Frontal cortex (tissue), 4 donors: Measurements from ENCODE around the gene TMEM108. TPM values are rescaled to one million over a fixed set of nuclear protein-coding genes. Genes with fewer than 3 reads are reported as not detected.

Source experiments
- DNase-seq, 2 donors: peaks; one replicate each; pipeline ENCODE4 v3.0.0; 2012; ENCODE audit warnings: low spot score in 2 of 2
- FAIRE-seq: peaks from 2 replicates; lab custom pipeline; 2012; peaks lifted over from hg19 to GRCh38; lab: Jason Lieb, UNC
- total RNA-seq: library from RNA; depleted of rRNA; stranded (reverse); fragments of >200 nt; gene quantifications from one replicate; pipeline ENCODE4 v1.2.3, GENCODE V29; 2014
- donor health status: control.
- donor health status: control.
- donor health status: control.

TMEM108 gene
- total RNA-seq, 1 donor from 2014 or later = 18.3 TPM

DNA sequence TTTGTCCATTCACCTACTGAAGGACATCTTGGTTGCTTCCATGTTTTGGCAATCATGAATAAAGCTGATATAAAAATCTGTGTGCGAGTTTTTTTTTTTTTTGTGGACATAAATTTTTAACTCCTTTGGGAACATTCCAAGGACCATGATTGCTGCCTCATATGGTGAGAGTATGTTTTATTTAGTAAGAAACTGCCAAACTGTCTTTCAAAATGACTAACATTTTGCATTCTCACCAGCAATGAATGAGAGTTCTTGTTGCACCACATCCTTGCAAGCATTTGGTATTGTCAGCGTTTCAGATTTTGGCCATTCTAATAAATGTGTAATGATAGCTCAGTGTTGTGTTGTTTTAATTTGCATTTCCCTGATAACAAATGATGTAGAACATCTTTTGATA, 12.7 kb downstream of the TMEM108 start:
- FAIRE-seq (no peak), DNase-seq (no peak)

DNA sequence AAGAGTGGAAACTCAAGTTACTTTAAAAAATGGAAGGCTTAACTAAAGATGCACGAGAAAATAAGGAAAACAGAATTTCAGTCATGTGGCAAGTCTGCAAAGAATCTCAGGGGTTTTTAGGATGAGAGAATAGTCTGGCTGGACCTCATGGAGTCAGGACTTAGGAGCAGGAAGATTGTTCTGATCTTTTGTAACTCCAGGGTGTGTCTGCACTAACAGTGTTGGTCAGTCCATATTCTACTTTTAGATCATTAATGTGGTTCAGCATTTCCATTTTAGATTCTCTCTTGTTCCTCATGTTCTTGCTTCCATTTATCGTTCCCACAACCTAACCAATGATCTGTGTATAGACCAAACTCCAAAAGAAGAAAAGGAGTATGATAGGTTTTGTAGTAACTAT, 15.3 kb downstream of the TMEM108 start:
- DNase-seq (no peak), FAIRE-seq (no peak)

DNA sequence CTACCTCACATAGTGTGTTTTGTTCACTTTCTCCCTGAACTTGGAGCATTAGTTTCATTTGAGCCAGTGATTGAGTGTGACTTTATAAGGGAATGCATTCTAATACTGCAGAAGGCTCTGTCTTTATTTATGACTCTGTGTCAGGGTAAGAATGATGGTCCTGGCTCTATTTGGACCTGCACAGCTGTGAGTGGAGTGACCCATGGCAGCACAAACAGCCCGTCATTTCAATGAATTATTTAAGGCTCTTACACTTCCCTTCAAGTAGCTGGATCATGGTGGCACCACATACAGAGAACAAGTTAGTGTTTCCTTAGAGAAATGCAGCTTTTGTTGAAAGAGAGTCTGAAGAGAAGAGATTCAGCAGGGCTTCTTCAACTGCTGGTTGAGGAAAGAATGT, 16.4 kb downstream of the TMEM108 start:
- no peak for FAIRE-seq
- no peak for DNase-seq

DNA sequence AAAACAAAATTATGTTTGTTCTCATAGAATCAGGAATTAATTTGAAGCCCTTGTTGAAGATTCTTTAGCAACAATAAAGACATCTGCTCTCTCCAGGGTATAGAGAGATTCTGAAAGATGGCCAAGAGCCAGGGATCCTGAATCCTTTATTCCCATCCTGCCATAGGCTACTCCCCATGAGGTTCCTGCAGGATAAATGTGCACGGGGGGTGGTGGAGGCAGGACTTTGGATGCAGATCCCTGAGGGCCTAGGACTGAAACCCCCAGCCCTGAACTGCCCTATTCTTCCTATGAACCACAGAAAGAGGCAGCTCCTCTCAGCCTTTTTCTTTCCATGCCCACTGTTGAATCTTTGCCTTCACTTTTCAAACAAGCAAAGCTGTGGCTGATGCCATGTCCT, 17.1 kb downstream of the TMEM108 start:
- DNase-seq (no peak), FAIRE-seq (no peak)

- DNase-seq = no peak
- no peak for FAIRE-seq
These were observed 20.1 kb downstream of the TMEM108 start for GRCh38 chr3:133058243-133058642.

DNA sequence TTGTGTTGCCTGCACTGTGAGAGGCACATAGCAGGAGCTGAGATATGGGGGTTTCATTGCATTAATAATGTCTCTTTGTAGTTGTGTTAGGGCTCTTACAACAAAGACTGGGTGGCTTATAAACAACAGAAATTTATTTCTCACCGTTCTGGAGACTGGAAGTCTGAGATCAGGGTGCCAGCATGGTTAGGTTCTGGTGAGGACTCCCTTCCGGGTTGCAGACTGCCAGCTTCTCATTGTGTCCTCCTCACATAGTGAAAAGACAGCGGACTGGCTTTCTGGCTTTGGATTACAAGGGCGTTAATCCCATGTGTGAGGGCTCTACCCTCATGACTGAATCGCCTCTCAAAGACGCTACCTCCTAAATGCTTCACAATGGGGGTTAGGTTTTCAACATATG, 20.6 kb downstream of the TMEM108 start:
- FAIRE-seq = no peak
- no peak for DNase-seq

DNA sequence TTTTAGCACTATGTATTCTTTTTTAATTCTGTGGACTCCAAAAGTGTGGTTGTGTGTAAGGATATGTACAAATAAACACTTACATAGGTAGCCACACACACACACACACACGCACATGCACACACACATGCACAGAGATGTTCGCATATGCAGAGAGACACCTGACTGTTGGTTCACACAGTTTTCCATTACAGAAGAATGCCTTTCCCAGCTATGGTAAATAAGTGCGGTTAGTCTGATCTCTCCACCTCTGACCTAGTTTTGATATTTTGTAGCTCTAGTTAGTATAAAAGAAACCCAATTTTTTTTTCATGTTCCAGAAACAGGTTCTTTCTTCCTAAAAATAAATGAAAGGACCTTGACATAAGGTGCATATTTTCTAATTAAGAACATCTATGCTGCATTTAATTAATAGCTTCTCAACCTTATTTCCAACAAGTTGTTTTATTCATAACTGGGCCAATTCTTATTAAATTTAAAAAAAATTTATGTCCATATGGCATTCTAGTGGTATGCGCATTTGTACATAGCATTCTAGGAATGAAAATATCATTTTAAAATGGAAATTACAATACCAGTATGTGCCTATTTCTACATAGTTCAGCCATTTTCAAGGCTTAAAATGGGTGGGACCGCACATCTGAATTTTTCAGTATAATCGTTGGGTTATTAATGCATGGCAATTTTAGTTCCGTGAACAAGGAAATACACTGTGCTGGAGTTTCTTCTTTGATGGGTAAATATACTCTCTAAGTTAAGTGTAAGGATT, 27.2 kb downstream of the TMEM108 start:
- DNase-seq = no peak
- no peak for FAIRE-seq

DNA sequence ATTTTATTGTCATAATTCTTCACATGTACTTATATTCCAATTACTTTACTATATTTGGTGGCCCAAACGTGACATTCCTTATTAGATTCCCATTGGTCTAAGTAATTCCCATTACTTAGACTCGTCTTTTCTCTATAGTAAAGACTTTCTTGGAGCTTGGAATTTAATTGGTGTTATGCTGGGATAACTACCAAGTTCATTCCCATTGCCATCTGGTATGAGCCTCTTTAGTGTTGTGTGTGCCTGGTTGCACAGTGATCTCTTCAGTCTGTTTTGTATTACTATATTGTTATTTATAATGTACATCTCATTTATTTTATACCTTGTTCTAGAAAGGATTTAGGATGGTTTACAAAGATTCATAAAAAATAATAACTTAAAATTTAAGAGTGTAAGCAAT, 27.8 kb downstream of the TMEM108 start:
- FAIRE-seq = no peak
- DNase-seq = no peak

GRCh38 chr3:133069556-133070286, 31.5 kb downstream of the TMEM108 start:
- DNase-seq (no peak), FAIRE-seq (no peak)

- DNase-seq = no peak
- FAIRE-seq = no peak
These were observed 36.8 kb downstream of the TMEM108 start for GRCh38 chr3:133074977-133075376.

DNA sequence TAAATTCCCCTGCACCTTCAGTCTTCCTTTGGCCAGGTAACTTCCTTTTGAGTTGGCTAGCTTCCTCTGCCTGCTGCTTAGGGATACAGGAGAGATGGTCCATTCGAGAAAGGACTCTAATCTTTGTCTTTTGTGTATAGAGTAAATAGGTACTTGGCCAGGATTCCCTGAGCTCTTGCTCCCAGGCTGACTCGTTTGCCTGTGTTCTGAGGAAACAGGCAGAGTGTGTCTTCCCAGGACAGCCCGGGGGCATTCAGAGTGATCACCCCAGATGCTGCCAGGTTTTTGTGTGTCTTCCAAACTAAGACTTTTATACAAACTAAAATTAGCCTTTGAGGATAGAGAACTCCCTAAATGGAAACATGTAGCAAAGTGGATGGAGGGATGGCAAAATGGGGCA, 39.5 kb downstream of the TMEM108 start:
- no peak for FAIRE-seq
- no peak for DNase-seq

DNA sequence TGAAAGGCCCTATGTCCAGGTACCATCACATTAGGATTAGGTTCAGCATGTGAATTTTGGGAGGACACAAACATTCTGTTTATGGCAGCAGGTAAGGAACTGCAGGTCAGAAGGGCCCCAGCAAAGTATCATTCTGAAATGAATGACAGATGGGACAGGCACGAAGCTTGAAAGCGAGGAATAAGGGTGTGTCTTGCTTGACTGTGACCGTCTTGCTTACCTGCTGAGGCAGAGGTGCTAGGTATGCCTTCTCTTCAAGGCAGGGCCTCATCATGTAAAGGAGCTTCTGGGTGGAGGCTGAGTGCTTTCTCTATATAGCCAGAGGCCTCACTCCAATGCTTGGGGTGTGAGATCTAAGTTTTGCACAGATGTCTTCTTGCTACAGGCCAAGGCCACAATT, 41.4 kb downstream of the TMEM108 start:
- DNase-seq = no peak
- FAIRE-seq = no peak

- DNase-seq = no peak
- FAIRE-seq = no peak
These were observed 42.8 kb downstream of the TMEM108 start for GRCh38 chr3:133081016-133081415.

DNA sequence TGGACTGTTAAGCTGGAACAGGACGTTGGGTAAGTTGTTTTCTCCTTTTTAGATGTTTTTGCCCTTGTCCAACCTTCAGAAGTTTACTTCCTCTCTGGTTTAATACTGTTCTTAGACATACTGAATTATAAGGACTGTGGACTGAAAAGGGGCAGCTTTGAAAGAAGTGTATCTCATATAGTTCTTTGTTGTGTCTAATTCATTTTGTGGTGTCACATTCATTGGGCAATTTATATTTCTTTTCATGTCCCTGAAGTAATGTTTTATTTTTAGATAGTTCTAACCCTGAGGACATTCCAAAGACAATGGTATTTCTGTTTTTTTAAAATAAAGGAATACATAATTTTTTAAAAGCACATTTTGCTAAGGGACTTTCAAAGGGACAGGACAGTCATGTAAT, 45.2 kb downstream of the TMEM108 start:
- FAIRE-seq = no peak

GRCh38 chr3:133089906-133090485, 51.8 kb downstream of the TMEM108 start:
- FAIRE-seq (no peak), DNase-seq (no peak)

More for the DNA sequence above, 45.2 kb downstream of the TMEM108 start:
- no peak for DNase-seq

DNA sequence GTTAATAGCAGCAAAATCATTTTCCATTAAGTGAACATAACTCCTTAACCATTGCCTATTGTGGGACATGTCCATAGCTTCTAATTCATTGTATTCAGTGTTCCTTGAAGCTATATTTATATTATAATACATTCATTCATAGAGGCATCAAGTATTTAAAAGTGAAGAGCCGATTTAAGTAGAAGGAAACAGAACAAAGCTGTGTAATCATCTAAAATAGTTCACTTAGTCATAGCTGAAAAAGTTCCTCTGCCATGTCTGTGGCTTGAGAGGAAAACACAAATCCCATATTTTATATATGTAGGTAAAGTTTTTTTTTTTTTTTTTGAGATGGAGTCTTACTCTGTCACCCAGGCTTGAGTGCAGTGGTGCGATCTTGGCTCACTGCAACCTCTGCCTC, 54.5 kb downstream of the TMEM108 start:
- FAIRE-seq = no peak
- DNase-seq = no peak

- DNase-seq (no peak), FAIRE-seq (no peak)
These were observed 55.2 kb downstream of the TMEM108 start for GRCh38 chr3:133093366-133093765.

DNA sequence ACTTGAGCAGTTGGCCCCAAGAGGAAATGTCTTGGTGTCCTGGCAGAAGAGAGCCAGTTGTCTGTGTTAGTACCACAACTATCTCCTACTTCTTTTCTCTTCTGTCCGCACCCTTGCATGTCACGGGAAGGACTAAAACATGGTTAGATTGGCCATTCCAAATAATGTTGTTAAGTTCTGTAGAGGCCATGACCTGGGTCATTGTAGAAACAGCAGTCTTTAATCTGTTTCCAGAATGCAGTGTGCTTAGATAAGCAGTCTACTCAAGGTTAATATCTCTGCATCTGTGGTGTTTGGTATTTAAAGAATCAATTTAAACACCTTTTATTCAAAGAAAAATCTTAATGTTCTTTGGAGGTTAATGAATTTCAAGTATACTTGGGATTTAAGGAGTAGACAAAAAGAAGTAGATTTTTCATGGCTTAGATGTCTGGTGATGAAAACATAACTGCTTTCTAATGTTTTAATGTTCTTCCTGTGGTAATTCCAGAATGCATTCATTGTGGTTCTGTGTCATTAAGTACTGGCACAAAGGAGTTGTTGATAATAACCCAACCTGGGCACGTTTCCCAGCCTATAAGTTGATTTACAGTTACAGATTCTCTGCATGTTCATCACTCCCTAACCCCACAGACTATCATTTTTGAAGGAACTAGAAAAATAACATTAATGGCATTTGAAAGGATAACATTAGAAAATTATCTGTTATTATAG, 58.9 kb downstream of the TMEM108 start:
- FAIRE-seq (no peak), DNase-seq (no peak)

DNA sequence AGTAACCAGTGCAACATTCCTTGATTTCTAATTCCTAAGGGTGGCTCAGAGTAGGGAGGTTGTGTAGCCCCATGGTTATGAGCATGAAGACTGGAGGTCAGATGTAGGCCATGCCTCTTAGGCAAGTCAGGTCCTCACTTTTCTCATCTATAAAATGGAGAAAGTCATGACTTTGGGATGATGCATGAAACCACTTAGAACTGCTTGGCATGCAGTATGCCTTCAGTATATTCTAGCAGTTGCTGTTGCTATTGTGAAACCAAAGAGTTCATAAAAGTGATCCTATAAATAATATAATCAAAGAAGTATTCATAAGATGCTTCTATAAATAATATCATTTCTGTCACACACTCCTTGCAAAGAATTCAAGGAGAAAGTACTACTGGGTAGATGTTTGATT, 65.5 kb downstream of the TMEM108 start:
- DNase-seq (no peak), FAIRE-seq (no peak)

DNA sequence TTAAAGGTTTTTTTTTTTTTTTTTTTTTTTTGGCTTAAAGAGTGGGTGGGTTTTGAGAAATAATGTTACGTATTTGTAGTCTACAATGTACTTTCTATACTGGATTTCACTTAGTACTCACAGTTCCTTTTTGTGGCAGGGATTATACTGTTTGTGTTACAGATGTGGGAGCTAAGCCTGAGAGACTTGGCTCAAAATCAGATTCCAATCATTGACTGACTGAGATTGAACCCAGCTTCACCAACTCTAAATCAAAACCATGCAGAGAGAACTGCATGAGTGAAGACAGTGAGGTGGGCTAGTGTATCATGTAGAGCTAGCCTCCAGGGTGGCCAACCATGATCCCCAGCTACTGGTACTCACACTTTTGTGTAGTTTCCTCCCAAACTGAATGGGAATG, 68.0 kb downstream of the TMEM108 start:
- FAIRE-seq (no peak), DNase-seq (no peak)

GRCh38 chr3:133112666-133113065, 74.5 kb downstream of the TMEM108 start:
- DNase-seq (no peak), FAIRE-seq (no peak)
